ENCODE results near the gene PTCD3. TPM values are rescaled to one million over a fixed set of nuclear protein-coding genes. Genes with fewer than 3 reads are reported as not detected.

The PTCD3 gene
- total RNA-seq, 2 donors from 2014 or later = 96.2 to 108 TPM

GRCh38 chr2:86097913-86098312 lies 8.1 kb upstream of the PTCD3 start:
- Histone ChIP-seq H3K4me1 (no peaks in the 10 kb centered on the region), H3K9ac (ENCODE audit: low read depth in 2 of 2, low read length in 2 of 2) (no peak overlapping the region), H3K4me3 (no peak overlapping the region), H3K9me3 (no peaks in the 10 kb centered on the region), H3K36me3 (no peaks in the 10 kb centered on the region), H3K27ac (no peak overlapping the region), H3K27me3 (no peaks in the 10 kb centered on the region)
- intact Hi-C loops (cut with DNase I) = no loop called here
- no peak for DNase-seq
- TF ChIP-seq CTCF (IDR thresholded peaks at IDR 0.05) = no peak

GRCh38 chr2:86102157-86102556 lies 3.9 kb upstream of the PTCD3 start:
- DNase-seq = no peak
- H3K27ac ChIP-seq = no peak overlapping the region
- no peaks in the 10 kb centered on the region for H3K9me3 ChIP-seq
- no peaks in the 10 kb centered on the region for H3K36me3 ChIP-seq
- peaks cover 2% of the 10 kb centered on the region for H3K4me1 ChIP-seq
- no peak for TF ChIP-seq CTCF (IDR thresholded peaks at IDR 0.05)
- no peaks in the 10 kb centered on the region for H3K27me3 ChIP-seq
- no peak overlapping the region for H3K4me3 ChIP-seq
- intact Hi-C loops (cut with DNase I) = no loop called here
- no peak overlapping the region for H3K9ac ChIP-seq (ENCODE audit: low read depth in 2 of 2, low read length in 2 of 2)

GRCh38 chr2:86105252-86105968 lies 625 bp upstream of the PTCD3 start, which contains the start of gene POLR1A:
POLR1A (minus strand) TSS chr2:86105886; CDS start chr2:86105776, 110 bp downstream.
- intact Hi-C loops (cut with DNase I) = no loop called here
- Histone ChIP-seq H3K9ac (ENCODE audit: low read depth in 2 of 2, low read length in 2 of 2) (peak within 1 kb of the TSS; percentile 67 to 86), H3K4me1 (peaks cover 3% of the 10 kb centered on the region), H3K36me3 (no peaks in the 10 kb centered on the region), H3K4me3 (peak within 1 kb of the TSS; percentile 90), H3K9me3 (no peaks in the 10 kb centered on the region), H3K27ac (peak within 1 kb of the TSS; percentile 35), H3K27me3 (no peaks in the 10 kb centered on the region)
- no peak for TF ChIP-seq CTCF (IDR thresholded peaks at IDR 0.05)
- peak; percentile 91 for DNase-seq

- Histone ChIP-seq H3K4me1 (peaks cover 3% of the 10 kb centered on the region), H3K9me3 (no peaks in the 10 kb centered on the region), H3K4me3 (peak overlapping the region; percentile 90), H3K36me3 (no peaks in the 10 kb centered on the region), H3K9ac (ENCODE audit: low read depth in 2 of 2, low read length in 2 of 2) (peak overlapping the region; percentile 67 to 86), H3K27ac (no peak overlapping the region), H3K27me3 (no peaks in the 10 kb centered on the region)
- DNase-seq = no peak
- intact Hi-C loops (cut with DNase I) = no loop called here
- TF ChIP-seq CTCF (IDR thresholded peaks at IDR 0.05) = no peak
Observed at GRCh38 chr2:86107031-86107430, 996 bp downstream of the PTCD3 start.

- Histone ChIP-seq H3K4me1 (no peaks in the 10 kb centered on the region), H3K4me3 (no peak overlapping the region), H3K27ac (no peak overlapping the region), H3K9ac (ENCODE audit: low read depth in 2 of 2, low read length in 2 of 2) (no peak overlapping the region), H3K27me3 (no peaks in the 10 kb centered on the region), H3K9me3 (no peaks in the 10 kb centered on the region), H3K36me3 (peaks cover 44% of the 10 kb centered on the region)
- intact Hi-C loops (cut with DNase I) = no loop called here
- no peak for DNase-seq
- no peak for TF ChIP-seq CTCF (IDR thresholded peaks at IDR 0.05)
Observed at GRCh38 chr2:86118130-86118529, 12.1 kb downstream of the PTCD3 start.
